GM19351 (cell line): ENCODE results near the gene GAS7.

Experiments used
- ATAC-seq: cut with Tn5 transposase; IDR thresholded peaks from one replicate; pipeline ENCODE4 v1.9.1; 2021; ENCODE audit warnings: mild to moderate bottlenecking, moderate library complexity; ENCODE audit not compliant: unreplicated experiment

GAS7 gene

GRCh38 chr17:10055262-10055975, 143.0 kb downstream of the GAS7 start:
- no peak for ATAC-seq

- no peak for ATAC-seq
Measured at GRCh38 chr17:10053782-10054540, 144.4 kb downstream of the GAS7 start.

GRCh38 chr17:10052106-10052813, 146.1 kb downstream of the GAS7 start:
- ATAC-seq: no peak

- no peak for ATAC-seq
Measured at GRCh38 chr17:10051112-10051511, 147.3 kb downstream of the GAS7 start.

- ATAC-seq: peak; percentile 48
Measured at GRCh38 chr17:10050597-10051101, 147.8 kb downstream of the GAS7 start.

GRCh38 chr17:10048629-10049350, 149.6 kb downstream of the GAS7 start:
- no peak for ATAC-seq

GRCh38 chr17:10046786-10047785, 151.3 kb downstream of the GAS7 start:
- peak; percentile 61 for ATAC-seq

- no peak for ATAC-seq
Measured at GRCh38 chr17:10045871-10046658, 152.3 kb downstream of the GAS7 start.

- ATAC-seq: no peak
Measured at GRCh38 chr17:10042589-10043244, 155.7 kb downstream of the GAS7 start.

- peak; percentile 41 for ATAC-seq
Measured at GRCh38 chr17:10041916-10042588, 156.4 kb downstream of the GAS7 start.

GRCh38 chr17:10041287-10041612, 157.2 kb downstream of the GAS7 start:
- ATAC-seq: no peak

GRCh38 chr17:10036511-10037061, 161.8 kb downstream of the GAS7 start:
- ATAC-seq: no peak

- no peak for ATAC-seq
Measured at GRCh38 chr17:10035885-10036284, 162.5 kb downstream of the GAS7 start.

- ATAC-seq: no peak
Measured at GRCh38 chr17:10034719-10035475, 163.5 kb downstream of the GAS7 start.

- no peak for ATAC-seq
Measured at GRCh38 chr17:10033959-10034358, 164.4 kb downstream of the GAS7 start.

GRCh38 chr17:10033449-10033848, 165.0 kb downstream of the GAS7 start:
- no peak for ATAC-seq
